ENCODE measurements around the gene TECPR2.
"Not testable (repeated sequence)": the region's sequence is repeated elsewhere in the genome, so short reads cannot be mapped to it uniquely, and the experiment has no call there.

Gene TECPR2

GRCh38 chr14:102333390-102333789 is 29.4 kb upstream of the TECPR2 start:
- DNase-seq = no peak

- no peak for DNase-seq
These were observed 28.7 kb upstream of the TECPR2 start for GRCh38 chr14:102333795-102334705.

- no peak for DNase-seq
These were observed 27.6 kb upstream of the TECPR2 start for GRCh38 chr14:102335163-102335562.

DNA sequence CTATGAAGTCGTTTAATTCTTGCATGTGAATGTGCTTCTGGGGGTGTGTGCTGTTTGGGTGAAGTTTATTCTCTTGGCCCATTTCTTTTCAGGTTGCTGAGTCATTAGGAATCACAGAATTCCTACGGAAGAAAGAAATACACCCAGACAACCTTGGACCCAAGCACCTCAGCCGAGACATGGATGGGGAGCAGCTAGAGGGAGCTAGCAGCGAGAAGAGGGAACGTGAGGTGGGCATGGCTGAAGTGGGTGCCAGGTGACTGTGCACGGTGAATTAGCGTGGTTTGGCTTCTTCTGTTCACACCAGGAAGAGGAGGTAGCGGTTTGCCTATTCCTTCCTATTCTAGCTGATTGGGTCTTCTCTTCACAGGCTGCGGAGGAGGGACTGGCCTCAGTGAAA is 24.0 kb upstream of the TECPR2 start:
- DNase-seq = no peak

DNA sequence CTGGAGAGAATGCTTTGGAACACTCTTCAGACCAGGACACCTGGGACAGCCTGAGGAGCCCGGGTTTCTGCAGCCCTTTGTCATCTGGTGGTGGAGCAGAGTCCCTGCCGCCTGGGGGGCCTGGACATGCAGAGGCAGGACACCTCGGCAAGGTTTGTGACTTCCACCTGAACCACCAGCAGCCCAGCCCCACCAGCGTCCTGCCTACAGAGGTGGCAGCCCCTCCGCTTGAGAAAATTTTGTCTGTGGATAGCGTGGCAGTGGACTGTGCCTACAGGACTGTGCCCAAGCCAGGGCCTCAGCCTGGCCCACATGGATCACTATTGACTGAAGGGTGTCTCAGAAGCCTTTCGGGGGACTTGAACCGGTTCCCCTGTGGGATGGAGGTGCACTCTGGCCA is 21.2 kb upstream of the TECPR2 start:
- DNase-seq = no peak

GRCh38 chr14:102342238-102342637 is 20.5 kb upstream of the TECPR2 start:
- DNase-seq = no peak

- no peak for DNase-seq
These were observed 18.7 kb upstream of the TECPR2 start for GRCh38 chr14:102344084-102344483.

DNA sequence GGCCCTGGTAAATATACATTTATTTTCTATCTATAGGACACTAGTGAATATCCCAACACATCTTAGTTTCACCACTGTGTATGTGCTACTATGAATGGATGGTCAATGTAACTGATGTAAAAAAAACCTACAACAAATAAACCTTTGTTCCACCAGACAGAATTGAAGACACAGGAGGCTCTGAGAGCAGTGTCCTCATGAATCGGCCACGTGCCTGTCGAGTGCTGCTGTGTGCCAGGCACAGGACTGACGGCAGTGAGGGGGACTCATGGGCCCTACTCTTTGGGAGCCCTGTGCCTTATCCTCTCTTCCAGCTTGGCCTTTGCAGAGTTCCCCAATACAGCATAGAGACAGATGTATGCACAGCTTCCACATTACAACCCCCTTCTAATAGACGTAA is 18.3 kb upstream of the TECPR2 start:
- no peak for DNase-seq

DNA sequence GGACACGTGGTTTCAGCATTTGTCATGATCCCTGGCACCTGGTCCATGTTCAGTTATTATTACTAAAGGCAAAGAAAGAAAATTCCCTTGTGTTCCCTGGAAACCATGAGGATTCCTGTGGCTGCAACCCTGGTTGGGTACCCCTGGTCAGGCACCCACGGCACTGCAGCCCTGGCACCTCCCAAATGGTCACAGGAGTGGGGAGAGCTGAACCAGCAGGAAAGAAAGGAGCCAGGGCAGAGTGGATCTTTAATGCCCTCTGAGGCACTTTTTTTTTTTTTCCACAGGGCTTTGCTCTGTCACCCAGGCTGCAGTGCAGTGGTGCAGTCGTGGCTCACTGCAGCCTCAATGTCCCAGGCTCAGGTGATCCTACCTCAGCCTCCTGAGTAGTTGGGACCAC is 17.5 kb upstream of the TECPR2 start:
- DNase-seq = no peak

- DNase-seq = no peak
These were observed 16.1 kb upstream of the TECPR2 start for GRCh38 chr14:102346645-102347044.

- DNase-seq = no peak
These were observed 14.4 kb upstream of the TECPR2 start for GRCh38 chr14:102348376-102348775.

DNA sequence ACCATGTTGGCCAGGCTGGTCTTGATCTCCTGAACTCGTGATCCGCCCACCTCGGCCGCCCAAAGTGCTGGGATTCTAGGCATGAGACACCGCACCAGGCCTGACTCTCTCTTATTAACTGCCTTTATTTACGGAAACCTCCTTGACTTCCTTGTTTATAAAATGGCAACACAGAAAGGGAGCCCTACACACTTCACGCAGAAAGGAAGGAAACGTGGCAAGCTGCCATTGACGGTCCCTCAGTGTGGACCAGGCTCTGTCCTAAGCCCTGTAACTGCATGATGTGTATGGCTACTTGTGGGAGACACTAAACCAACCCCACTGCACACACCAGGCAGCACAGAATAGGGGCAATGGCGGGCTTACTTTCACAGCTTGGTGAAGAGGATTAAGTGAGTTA is 11.7 kb upstream of the TECPR2 start:
- no peak for DNase-seq

DNA sequence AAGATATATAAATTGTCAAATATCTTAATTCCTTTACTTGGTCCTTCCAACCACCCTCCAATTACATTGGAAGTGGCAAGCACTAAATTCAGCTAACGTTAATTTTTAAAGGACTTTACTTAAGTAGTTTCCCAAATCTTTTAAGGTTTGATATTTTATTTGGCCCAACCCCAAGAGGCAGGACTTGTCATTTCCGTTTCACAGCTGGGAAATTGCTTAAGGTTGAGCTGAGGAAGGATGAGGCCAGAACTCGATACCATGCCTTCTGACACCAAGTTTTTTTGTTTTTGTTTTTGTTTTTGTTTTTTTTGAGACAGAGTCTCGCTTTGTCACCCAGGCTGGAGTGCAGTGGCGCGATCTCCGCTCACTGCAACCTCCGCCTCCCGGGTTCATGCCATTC is 11.1 kb upstream of the TECPR2 start:
- not testable (repeated sequence) for DNase-seq

DNA sequence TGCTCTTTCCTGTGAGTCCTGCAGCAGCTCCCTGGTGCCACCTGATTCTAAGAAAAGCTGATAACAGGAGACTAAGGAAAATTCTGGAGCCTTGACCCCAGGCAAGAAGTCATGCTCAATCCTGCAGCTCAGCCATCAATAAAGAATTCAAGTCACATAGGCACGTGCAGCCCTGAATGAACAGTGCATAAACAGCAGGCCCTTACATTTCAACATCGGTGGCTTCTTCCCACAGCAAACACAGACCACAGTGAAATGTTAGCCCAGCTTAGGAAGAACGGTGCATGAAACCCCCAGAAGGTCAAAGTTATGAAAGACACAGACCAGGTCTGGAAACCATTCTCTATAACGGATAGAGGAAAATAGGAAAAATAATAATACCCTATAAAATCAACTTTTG is 10.5 kb upstream of the TECPR2 start:
- DNase-seq = no peak

GRCh38 chr14:102353126-102353619 is 9.6 kb upstream of the TECPR2 start:
- DNase-seq = no peak

- no peak for DNase-seq
These were observed 6.5 kb upstream of the TECPR2 start for GRCh38 chr14:102356280-102356679.

DNA sequence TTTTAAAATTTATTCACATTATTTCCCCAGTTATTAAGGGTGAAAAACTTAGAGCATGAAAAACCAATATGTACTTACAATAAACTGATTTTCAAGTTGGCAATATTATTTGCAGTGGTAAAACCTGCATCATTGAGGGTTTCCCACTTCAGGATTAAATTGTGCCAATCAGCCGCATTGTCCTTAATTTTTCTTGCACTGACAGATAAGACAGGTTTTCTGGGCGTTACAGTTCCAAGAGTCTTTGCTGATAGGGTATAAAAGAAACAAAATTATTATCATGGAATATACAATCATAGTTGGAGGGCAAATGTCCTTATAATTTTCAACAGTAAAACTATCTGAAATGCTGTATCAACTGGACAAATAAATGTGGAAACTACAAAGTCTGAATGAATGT is 3.4 kb upstream of the TECPR2 start:
- no peak for DNase-seq

DNA sequence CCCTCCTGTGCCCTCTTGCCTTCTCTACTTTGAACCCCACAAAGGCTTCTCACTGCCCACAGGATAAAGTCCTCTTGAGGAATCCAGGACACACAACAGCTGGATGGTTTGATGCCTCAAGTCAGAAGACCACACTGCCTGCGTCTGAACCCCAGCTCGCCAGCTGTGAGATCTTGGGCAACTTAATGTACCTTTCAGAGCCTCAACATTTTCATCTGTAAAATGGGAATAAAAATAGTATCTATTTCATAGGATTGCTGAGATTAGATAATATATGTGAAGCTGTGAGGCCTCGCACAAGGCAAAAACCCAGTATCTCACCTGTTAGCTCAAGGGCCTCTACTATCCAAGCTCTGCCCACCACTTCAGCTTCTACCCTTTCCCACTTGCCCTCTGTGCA is 2.4 kb upstream of the TECPR2 start:
- DNase-seq = no peak

GRCh38 chr14:102362084-102362483 is 657 bp upstream of the TECPR2 start:
- no peak for DNase-seq

GRCh38 chr14:102363182-102363943 is 622 bp downstream of the TECPR2 start:
- no peak for DNase-seq

GRCh38 chr14:102370305-102370809 is 7.6 kb downstream of the TECPR2 start:
- no peak for DNase-seq

- DNase-seq = no peak
These were observed 8.6 kb downstream of the TECPR2 start for GRCh38 chr14:102371361-102371760.

- DNase-seq = no peak
These were observed 10.4 kb downstream of the TECPR2 start for GRCh38 chr14:102373110-102373509.

DNA sequence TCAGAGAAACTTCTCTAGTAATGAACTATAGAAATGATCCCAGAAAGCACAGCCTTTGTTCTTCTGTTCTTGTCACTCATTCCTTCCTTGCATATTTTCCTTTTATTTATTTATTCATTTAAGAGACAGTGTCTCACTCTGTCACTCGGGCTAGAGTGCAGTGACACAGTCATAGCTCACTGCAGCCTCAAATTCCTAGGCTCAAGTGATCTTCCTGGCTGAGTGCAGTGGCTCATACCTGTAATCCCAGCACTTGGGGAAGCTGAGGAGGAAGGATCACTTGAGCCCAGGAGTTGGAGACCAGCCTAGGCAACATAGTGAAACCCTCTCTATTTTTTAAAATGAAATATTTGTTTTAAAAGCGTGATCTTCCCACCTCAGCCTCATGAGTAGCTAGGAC is 11.5 kb downstream of the TECPR2 start:
- DNase-seq = no peak

Measured in NCI-H187 treated with DMSO at 0.1 percent for 48 hours (cell line).